SK-N-DZ (cell line): ENCODE results near the gene PRKG2. TPM values are rescaled to one million over a fixed set of nuclear protein-coding genes. Genes with fewer than 3 reads are reported as not detected.
"Not testable (repeated sequence)": the region's sequence is repeated elsewhere in the genome, so short reads cannot be mapped to it uniquely, and the experiment has no call there.

Experiments
- DNase-seq: peaks from one replicate; pipeline ENCODE4 v3.0.0-alpha.2; 2015; ENCODE audit warnings: low spot score
- polyA plus RNA-seq, 2 experiments: library from polyadenylated mRNA; depleted of rRNA; stranded (reverse); fragments of >200 nt; gene quantifications; 2 replicates each; pipeline ENCODE4 v1.2.3, GENCODE V29; 2014

Gene PRKG2
- not detected in 2 replicates for polyA plus RNA-seq (2014; cell fraction: cytosol; rRNA removed)
- not detected in 2 replicates for polyA plus RNA-seq (2014; cell fraction: nucleus; rRNA removed)

- no peak for DNase-seq
Observed at GRCh38 chr4:81214881-81215868, at the start of gene PRKG2. Gene PRKG2 (minus strand): TSS chr4:81215222. CDS start chr4:81205047, 10,175 bp downstream.

GRCh38 chr4:81260443-81261101 lies 45.5 kb upstream of the PRKG2 start:
- no peak for DNase-seq

GRCh38 chr4:81258841-81259550 lies 44.0 kb upstream of the PRKG2 start:
- DNase-seq, result no peak

- DNase-seq, result no peak
Observed at GRCh38 chr4:81257816-81258215, 42.8 kb upstream of the PRKG2 start.

GRCh38 chr4:81257021-81257420 lies 42.0 kb upstream of the PRKG2 start:
- no peak for DNase-seq

GRCh38 chr4:81256059-81256970 lies 41.3 kb upstream of the PRKG2 start:
- DNase-seq, result no peak

GRCh38 chr4:81255524-81255923 lies 40.5 kb upstream of the PRKG2 start:
- no peak for DNase-seq

- DNase-seq, result no peak
Observed at GRCh38 chr4:81250430-81250829, 35.4 kb upstream of the PRKG2 start.

- no peak for DNase-seq
Observed at GRCh38 chr4:81245218-81246009, 30.4 kb upstream of the PRKG2 start.

GRCh38 chr4:81237791-81238190 lies 22.8 kb upstream of the PRKG2 start:
- no peak for DNase-seq

- DNase-seq, result no peak
Observed at GRCh38 chr4:81235982-81236749, 21.1 kb upstream of the PRKG2 start.

GRCh38 chr4:81227968-81228367 lies 12.9 kb upstream of the PRKG2 start:
- no peak for DNase-seq

- no peak for DNase-seq
Observed at GRCh38 chr4:81227138-81227537, 12.1 kb upstream of the PRKG2 start.

GRCh38 chr4:81225252-81225651 lies 10.2 kb upstream of the PRKG2 start:
- DNase-seq, result no peak

GRCh38 chr4:81222082-81222472 lies 7.1 kb upstream of the PRKG2 start:
- DNase-seq, result not testable (repeated sequence)

- no peak for DNase-seq
Observed at GRCh38 chr4:81221303-81222081, 6.5 kb upstream of the PRKG2 start.

GRCh38 chr4:81220271-81220670 lies 5.2 kb upstream of the PRKG2 start:
- no peak for DNase-seq

GRCh38 chr4:81218206-81218605 lies 3.2 kb upstream of the PRKG2 start:
- DNase-seq, result no peak
